SK-N-SH (cell line): ENCODE results near the gene SAA1.

ENCODE experiments used
- CTCF ChIP-seq: fragments of 200-600 bp; sonication (generic); IDR thresholded peaks from 2 replicates; pipeline ENCODE4 v1.6.1; 2017; ENCODE audit warnings: antibody characterized with exemption, mild to moderate bottlenecking, moderate library complexity
- FOXM1 ChIP-seq: IDR thresholded peaks from 2 replicates; pipeline ENCODE4 v1.4.0; 2012; ENCODE audit warnings: low read depth, mild to moderate bottlenecking
- RXRA ChIP-seq: IDR thresholded peaks from 2 replicates; pipeline ENCODE4 v1.4.0; 2012; ENCODE audit warnings: low read depth, mild to moderate bottlenecking, borderline replicate concordance

- TF ChIP-seq FOXM1 = no peak
- TF ChIP-seq CTCF = no peak
- no peak for TF ChIP-seq RXRA
Measured at GRCh38 chr11:18270102-18270501, 4.0 kb downstream of the SAA1 start.
